Activated T-cell treated with anti-CD3 and anti-CD28 coated beads for 24 hours (primary cell): ENCODE measurements around the gene MYRF.

Experiments
- DNase-seq: peaks from one replicate; pipeline ENCODE4 v3.0.0-alpha.2; 2020; ENCODE audit warnings: low read depth

The MYRF gene

DNA sequence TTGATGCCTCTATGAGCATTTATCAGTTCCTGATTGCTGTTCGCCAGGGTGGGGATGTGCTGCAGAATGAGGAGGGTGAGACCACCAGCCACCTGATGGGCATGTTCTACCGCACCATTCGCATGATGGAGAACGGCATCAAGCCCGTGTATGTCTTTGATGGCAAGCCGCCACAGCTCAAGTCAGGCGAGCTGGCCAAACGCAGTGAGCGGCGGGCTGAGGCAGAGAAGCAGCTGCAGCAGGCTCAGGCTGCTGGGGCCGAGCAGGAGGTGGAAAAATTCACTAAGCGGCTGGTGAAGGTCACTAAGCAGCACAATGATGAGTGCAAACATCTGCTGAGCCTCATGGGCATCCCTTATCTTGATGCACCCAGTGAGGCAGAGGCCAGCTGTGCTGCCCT lies 43.0 kb downstream of the MYRF start:
- DNase-seq = no peak

DNA sequence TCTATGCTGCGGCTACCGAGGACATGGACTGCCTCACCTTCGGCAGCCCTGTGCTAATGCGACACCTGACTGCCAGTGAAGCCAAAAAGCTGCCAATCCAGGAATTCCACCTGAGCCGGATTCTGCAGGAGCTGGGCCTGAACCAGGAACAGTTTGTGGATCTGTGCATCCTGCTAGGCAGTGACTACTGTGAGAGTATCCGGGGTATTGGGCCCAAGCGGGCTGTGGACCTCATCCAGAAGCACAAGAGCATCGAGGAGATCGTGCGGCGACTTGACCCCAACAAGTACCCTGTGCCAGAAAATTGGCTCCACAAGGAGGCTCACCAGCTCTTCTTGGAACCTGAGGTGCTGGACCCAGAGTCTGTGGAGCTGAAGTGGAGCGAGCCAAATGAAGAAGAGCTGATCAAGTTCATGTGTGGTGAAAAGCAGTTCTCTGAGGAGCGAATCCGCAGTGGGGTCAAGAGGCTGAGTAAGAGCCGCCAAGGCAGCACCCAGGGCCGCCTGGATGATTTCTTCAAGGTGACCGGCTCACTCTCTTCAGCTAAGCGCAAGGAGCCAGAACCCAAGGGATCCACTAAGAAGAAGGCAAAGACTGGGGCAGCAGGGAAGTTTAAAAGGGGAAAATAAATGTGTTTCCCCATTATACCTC lies 43.6 kb downstream of the MYRF start:
- no peak for DNase-seq

DNA sequence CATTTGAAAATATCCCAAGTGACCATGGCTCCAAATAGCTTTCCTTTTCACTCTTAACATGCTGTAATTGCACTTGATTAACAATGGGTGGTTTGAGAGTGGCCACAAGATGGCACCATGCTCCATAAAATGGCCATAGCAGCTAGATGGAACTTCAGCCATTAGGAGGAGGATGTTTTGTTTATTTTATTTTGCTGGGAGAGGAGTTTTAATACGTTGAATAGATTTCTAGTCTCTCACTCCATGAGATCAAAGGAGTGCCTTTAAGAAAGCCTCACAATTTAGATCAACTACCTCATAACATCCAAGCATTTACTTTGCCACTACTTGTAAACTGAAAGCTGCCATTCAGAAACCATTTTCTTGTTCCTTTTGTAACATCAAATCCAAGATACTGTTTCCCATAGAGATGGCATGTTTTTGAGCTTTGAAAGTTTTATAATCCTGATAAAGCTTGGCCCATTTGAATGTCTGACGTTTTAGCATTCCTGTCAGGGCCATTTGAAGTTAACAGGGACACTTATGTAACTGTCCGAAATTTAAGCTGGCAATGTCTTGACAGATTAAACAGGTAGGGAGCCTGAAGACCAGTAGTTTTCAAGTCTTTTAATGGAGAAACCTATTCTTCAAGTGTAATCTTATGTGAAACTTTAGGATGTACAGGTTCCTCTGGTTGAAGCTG lies 45.0 kb downstream of the MYRF start:
- DNase-seq = peak; percentile 38

DNA sequence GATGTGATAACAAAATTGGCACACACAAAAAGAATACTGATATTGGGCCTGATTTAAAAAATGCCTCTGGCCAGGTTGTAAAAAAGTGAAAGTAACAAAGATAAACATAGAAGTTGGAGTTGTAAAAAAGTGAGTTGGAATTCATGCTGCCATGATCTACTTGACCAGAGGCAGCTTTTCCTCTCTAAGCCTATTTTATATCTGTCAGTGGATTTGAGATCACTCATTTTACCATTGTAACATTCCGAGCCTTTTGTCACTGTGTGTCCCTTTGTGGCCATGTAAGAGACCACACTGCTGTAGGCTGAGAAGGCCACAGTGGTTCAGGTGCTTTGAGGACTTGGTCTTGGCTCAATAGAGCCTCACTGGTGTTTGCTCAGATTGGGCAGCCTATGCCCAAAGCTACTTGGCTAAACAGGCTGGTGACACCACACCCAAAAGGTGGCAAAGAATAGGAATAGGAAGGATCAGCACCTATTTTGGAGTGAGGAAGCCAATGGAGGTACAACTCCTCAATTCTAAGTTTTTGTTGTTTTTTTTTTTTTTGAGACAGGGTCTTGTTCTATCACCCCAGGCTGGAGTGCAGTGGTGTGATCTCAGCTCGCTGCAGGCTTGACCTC lies 47.3 kb downstream of the MYRF start:
- DNase-seq = no peak

DNA sequence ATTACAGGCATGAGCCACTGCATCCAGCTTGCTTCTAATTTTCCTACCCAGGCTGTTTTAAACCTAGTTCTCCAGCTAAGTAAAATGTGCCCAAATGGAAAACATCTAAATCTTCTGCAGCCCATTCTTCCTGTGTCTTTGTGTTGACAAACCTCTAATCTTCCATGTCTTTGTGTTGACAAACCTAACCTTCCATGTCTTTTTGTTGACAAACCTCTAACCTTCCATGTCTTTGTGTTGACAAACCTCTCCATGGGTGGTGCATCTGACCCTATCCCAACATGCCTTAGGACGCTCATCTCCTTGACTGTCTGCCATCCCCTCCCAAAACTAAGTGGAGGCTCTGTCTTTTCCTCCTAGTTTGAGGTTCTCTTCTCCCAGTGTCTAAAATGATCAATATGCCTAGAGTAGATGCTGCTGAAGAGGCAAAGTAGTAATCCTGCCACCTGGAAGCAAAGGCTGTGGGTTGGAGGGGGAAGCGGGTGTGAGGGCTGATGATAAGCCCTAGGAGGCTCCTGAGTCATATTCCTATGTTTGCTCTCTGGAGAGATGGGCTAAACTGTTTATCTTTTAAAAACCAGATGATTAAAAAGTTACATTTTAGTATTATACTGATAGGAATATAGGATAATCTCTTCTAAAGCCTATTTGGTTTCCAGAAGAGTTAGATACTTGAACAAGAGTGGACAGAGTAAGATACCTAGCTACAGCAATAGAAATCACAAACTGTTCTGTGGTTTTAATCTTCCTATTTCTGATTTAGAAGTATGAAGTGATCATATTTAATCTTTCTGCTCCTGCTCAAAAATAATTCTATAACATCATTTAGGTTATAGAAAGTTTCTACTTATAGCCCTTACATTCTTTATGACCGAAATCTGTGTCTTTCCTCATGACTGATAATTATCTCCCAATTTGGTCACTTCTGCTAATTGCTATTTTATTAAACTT lies 48.2 kb downstream of the MYRF start:
- no peak for DNase-seq

DNA sequence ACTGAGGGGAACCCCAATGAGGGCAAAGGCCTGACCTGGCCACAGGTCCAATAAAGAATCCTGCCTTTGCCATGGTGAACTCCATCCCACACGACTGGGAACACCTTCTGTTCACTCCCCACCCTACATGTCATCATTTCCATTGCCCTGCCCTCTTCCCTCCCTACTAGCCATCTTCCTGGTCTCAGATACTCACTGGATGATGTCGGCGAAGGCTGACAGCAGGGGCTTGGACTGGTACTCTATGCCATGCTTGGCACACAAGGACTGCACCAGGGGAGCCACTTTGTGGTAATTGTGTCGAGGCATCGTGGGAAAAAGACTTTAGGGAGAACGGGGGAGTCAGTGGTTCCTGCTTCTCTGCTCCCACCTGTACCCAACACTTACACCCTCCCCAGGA lies 50.2 kb downstream of the MYRF start:
- no peak for DNase-seq

DNA sequence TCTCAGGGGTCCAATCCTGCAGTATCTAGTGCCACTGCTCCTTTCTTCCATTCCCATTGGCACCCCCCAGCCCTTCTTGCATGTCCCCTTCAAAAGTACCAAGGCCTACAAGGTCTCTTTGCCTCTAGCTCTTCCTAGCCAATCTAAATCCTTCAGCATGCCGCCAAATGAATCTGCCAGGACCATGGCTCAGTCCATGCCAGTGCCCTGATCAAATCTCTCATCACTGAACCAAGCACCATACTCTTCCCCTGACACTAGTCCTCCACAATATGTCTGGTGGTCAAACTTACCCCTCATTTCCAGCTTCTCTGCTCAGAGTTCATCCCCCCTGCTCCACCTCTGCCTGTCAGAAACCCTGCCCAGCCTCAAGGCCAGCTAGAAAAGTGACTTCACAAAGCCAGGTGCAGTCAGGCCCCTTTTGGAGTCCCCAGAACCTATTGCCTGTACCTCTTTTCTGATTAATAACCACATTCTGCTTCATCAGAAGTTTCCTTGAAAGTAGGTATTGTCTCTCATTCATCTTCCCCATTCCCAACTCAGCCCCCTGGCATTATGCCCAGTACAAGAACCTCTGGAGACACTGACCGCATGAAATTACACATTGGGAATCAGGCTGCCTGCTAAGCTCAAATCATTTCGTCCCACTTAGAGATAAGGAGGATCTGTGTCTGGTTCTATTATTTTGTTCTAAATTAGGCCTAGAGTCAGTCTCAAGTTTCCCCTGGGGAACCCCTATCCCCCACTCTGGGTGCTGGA lies 51.6 kb downstream of the MYRF start:
- DNase-seq = no peak

DNA sequence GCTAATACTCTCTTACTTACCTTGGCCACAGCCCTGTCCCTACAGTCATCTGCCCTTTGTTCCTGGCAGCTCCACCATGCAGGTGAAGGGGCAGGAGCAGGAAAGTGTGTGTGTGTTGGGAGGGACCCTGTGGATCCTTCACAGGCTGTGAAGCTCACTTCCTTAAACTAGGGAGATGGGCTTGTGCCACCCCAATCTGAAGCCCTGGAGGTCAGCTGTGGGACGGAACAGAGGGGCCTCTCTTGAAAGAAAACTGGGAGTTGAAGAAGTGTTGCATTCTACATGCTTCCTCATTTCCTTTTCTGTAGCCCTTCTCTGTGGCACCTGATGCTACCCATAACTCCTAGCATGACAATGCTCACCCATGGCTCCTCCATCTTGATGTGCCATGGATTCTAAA lies 52.7 kb downstream of the MYRF start:
- DNase-seq = no peak

DNA sequence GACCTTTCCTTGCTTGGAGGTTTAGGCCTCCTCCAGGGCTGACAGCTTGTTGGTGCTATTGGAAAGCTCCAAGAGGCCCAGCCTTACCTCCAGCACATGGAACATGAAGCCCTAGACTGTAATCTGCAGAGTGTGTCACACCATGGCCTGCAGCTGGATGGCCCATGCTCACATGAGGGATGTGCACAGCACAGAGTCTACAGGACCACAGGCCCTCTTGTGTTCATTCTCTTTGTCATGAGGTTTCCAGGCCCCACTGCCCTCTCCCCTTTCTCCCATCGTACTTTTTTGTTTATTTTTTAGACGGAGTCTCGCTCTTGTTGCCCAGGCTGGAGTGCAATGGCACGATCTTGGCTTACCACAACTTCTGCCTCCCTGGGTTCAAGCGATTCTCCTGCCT lies 54.3 kb downstream of the MYRF start:
- DNase-seq = no peak

DNA sequence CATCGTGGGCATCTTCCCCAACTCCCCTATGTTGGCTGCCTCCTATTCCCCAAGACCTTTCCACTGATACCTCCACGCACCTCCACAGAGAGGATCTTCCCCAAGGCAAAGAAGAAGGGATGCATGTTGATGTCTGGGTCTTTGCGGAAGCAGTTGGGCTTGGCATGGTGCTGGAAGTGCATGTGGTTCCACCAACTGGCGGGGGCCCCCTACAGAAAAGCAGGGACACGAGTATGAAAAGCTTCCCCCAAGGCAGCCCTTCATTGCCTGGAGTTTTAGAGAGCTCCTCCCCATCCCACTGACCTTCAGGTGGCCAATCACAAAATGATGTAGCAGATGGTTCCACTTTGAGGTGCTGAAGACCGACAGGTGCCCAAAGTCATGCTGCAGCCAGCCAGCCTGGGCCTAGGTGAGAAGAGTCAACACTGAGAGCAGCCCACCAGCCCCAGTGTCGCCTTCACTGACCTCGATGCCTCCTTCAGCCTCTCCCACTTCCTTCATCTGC lies 58.3 kb downstream of the MYRF start:
- DNase-seq = no peak

DNA sequence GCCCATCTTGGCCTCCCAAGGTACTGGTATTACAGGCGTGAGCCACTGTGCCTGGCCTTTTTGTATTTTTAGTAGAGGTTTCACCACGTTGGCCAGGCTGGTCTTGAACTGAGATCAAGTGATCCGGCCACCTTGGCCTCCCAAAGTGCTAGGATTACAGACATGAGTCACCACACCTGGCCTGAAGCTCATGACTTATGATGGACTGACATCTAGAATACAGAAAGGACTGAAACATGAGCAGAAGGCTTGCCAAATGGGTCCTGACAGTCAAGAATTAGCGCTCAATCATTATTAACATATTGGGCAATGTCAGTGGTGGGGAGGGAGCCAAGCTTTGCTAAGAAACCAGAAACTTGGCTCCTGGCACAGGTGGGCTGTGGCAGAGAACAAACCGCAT lies 59.4 kb downstream of the MYRF start:
- DNase-seq = no peak

DNA sequence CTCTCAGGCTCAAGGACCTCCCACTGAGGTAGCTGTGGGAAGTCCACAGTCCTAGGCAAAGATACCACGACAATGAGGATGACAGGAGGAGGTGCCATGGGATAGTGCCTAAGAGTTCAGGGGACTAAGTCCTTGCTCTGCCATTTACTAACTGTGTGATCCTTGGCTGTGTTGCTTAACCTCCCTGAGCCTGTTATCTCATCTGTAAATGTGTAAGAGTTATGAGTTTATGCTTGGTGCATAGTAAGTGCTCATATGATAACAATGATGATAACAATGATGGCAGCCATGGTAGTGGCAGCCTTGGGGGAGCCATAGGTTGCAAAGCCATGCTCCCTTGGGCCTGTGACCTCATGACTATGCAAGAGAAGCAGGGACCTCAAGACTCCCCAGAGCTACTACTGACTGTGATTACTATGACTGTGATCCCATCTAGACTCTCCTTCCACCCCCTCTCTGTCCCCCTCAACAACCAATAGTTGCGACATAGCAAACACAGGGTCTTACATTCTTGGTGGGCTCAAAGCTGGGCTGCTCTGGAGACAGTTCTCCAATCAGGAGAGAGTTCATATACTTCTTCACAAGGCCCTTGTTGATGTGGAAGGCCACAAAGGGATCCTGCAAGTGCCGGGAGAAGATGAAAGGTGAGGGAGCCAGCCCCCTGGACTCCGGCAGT lies 60.4 kb downstream of the MYRF start:
- no peak for DNase-seq

DNA sequence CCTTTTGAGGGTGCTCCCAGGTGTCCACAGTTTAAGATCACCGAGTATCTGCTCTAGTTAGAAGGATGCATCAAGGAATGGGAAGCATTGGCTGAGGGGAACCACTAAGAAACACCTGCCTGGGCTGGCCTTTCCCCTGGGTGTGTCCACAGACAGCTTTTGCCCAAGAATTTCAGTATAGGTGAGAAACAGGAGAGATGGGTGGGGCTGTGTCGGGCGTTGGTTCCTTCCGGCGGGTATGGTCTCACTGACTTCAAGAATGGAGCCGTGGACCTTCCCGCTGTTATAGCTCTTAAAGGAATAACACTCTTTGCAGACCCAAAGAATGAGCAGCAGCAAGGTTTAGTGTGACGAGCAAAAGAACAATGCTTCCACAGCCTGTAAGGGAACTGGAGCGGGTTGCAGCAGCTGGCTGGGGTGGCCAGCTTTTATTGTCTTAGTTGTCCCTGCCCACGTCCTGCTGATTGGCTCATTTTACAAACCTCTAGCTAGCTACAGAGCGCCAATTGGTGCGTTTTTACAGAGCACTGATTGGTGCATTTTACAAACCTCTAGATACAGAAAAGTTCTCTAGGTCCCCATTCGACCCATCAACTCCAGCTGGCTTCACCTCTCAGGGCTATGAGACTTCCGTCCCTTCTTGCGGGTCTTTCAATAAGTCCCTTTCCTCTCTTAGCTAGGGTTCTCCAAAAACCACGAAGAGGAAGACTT lies 62.0 kb downstream of the MYRF start:
- no peak for DNase-seq

DNA sequence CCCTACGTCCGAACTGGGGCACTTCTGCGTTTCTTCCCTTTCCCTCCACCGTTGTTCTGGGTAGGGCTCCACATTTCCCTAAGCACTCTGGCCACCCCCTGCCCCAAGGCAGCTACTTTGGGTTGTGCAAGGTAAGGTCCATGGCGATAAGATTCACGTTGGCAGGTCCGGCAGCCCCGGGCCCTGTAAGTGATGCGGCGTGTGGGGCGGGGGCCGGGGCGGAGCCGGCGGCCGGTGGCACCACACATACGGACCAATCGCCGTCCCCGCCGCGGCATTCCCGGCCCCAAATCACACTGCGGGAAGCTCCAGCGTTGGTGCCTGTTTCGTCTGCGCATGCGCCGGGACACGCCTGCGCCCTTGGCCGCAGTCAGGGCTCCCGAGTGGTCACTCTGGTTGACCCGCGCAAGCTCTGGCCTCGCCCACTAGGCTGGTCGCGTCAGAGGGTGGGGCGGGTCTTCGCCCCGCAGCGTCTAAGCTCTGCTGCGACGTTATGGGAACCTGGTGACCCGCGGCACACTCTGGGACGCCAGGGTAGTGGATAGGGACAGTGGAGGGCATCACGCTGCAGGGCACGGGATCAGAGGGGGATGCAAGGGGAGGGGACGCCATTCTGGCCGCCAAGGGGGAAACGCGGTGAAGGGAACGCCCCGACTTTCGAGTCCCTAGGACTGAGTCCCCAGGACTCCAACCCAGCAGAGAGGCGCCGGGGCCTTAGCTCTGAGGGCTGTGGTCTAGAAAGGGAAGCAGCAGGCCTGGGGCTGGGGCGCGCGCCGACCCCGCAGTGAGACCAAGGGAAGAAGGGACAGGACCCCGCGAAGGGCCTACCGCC lies 62.7 kb downstream of the MYRF start:
- no peak for DNase-seq

DNA sequence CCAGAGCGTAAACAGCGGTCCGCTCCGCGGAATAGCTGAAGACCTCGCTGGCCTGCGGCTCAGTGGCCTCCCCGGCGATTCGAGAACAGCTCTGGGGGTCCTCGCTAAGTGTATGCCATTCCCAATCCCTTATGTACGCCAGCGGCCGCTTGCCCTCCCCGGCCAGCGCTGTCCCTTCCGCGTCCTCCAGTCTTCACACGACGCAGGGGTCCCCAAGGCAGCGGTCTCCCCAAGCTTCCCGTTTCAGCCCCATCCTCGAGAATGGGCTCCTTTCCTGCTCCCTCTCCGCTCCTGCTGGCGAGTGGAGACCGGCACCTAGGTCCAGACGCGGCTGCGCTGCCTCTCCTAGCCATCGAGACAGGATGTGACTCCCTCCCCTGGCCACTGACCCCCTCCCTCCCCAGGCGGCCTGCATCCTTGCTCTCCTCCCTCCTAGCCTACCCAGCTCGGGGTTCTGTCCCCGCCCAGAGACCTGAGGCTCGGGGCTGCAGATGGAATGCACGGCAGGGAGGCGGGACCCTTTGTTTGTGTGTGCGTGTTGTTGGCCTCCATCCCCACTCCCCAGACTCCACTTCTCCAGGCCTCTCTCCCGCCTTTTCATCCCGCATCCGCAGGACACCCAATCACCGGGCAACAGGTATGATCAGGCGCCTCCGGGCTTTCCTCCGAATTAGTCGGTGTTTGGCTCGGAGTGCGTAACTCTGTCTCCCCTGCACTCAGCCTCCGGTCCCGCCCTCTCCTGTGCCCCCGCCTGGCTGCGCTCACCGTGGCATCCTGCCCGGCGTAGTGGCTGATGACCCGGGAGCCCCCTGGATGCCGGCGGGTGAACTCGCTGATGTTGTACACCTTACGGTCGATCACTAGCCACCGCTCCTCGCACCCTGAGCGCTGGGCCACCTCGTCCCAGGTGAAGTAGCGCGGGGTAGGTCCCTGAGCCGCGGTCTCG lies 63.6 kb downstream of the MYRF start:
- no peak for DNase-seq

DNA sequence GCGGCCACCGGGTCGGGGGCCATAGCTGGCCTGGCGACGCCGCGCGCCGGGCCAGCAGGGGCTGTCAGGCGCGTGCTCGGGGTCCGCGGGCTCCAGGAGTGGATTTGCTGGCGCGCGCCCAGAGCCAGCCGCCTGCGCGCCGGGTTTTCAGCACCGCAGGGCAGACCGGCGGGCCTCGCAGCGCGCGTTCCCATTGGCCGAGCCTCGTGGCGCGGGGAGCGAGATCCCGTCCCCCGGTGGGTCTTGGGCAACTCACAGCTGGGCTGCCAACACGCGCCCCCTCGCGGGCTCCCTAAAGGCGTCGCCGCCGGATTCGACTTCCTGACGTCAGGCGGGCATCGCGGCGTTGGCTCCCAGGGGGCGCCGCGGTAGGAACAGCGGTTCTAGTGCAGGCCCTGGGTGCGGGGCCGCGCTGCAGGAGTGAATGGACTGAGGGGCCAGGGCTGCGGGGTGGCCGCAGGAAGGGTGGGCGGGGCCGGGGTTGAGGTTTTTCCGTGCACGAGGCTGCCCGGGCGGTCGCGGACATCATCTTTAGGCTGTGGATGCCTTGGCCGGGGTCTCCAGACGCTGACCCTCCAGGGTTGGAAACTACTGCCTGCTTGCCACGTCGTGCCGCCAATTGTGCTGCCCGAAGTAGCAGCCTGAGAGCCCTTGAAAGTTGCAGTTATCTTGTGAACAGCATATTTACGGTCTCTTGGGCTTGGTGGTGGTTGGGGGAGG lies 64.5 kb downstream of the MYRF start, which contains the start of gene FADS1:
TSS of gene FADS1 (minus strand) at position 268 of the 720 bp plus-strand sequence. CDS start at position 194, 74 bp downstream.
- DNase-seq = peak; percentile 64

DNA sequence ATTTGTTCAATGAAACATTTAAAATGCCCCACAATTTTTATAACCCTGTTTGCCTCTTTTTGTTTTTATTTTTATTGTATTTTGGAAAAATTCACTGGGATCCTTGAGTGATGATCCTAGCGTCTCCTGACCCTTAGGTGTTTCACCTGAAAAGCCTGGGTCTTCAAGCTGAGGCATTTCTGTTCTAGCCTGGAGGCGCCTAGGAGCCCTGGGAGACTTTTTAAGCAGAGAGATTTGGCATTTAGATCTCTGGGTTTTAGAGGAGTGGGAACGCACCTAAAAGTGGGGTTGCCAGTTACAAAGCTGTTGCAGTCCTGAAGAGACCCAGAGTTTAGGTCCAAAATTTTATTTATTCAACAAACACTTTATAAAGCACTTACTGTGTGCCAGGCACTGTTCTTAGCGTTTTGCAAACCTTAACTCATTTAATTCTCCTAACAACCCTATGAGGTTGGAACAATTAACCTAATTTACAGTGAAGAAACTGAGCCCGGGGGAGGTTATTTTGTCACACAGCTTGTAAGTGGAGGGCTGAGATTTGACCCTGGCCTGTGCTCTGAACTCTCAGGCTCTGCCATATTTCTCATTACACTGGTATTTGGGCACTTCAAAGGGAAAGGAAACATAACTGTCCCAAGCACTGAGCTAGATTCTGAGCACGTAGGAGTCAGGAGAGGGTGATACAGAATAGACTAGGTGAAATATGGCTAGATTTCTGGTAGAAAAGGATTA lies 65.2 kb downstream of the MYRF start:
- no peak for DNase-seq
